Mesendoderm (in vitro differentiated cells): ENCODE results near the gene CPA1.

Source experiments
- DNase-seq: peaks from one replicate; pipeline ENCODE4 v3.0.0; 2013
- H2AK5ac ChIP-seq: 2 replicates; pipeline ENCODE4 v1.6.1; 2013; ENCODE audit warnings: low read length, inconsistent platforms
- H2BK120ac ChIP-seq: 2 replicates; pipeline ENCODE4 v1.6.1; 2013; ENCODE audit warnings: low read depth, mild to moderate bottlenecking, low read length, moderate library complexity, mixed read lengths
- H2BK15ac ChIP-seq: replicated peaks from 2 replicates; pipeline ENCODE4 v1.6.1; 2013; ENCODE audit warnings: low read depth, mild to moderate bottlenecking, moderate library complexity
- H2BK5ac ChIP-seq: 2 replicates; pipeline ENCODE4 v1.6.1; 2013; ENCODE audit warnings: low read length, inconsistent platforms
- H3K18ac ChIP-seq: 2 replicates; pipeline ENCODE4 v1.6.1; 2013; ENCODE audit warnings: mild to moderate bottlenecking, low read length, mixed read lengths
- H3K23ac ChIP-seq: one replicate; pipeline ENCODE4 v1.6.1; 2013; ENCODE audit warnings: low read length
- H3K27ac ChIP-seq: 2 replicates; pipeline ENCODE4 v1.5.1; 2013; ENCODE audit warnings: low read depth, mild to moderate bottlenecking, inconsistent platforms, low read length, moderate library complexity
- H3K27me3 ChIP-seq: 2 replicates; pipeline ENCODE4 v1.6.1; 2013; ENCODE audit warnings: low read length, control low read depth, mild to moderate bottlenecking, inconsistent platforms; ENCODE audit not compliant: insufficient read depth, poor library complexity
- H3K36me3 ChIP-seq: 2 replicates; pipeline ENCODE4 v1.6.1; 2013; ENCODE audit warnings: low read length, inconsistent platforms; ENCODE audit not compliant: control insufficient read depth, insufficient read depth
- H3K4ac ChIP-seq: one replicate; pipeline ENCODE4 v1.6.1; 2013; ENCODE audit warnings: low read depth, mild to moderate bottlenecking, low read length, moderate library complexity
- H3K4me1 ChIP-seq: 2 replicates; pipeline ENCODE4 v1.6.1; 2013; ENCODE audit warnings: low read depth, low read length, inconsistent platforms; ENCODE audit not compliant: control insufficient read depth
- H3K4me2 ChIP-seq: 2 replicates; pipeline ENCODE4 v1.6.1; 2013; ENCODE audit warnings: low read length
- H3K4me3 ChIP-seq: 2 replicates; pipeline ENCODE4 v1.5.1; 2013; ENCODE audit warnings: mild to moderate bottlenecking, low read length
- H3K56ac ChIP-seq: one replicate; pipeline ENCODE4 v1.6.1; 2013; ENCODE audit warnings: low read length
- H3K79me1 ChIP-seq: 2 replicates; pipeline ENCODE4 v1.6.1; 2013; ENCODE audit warnings: low read length, inconsistent platforms
- H3K79me2 ChIP-seq: 2 replicates; pipeline ENCODE4 v1.6.1; 2013; ENCODE audit warnings: mild to moderate bottlenecking, low read length; ENCODE audit not compliant: control insufficient read depth, insufficient read depth
- H3K9ac ChIP-seq: 2 replicates; pipeline ENCODE4 v1.6.1; 2013; ENCODE audit warnings: low read length, inconsistent platforms
- H4K5ac ChIP-seq: one replicate; pipeline ENCODE4 v1.6.1; 2013; ENCODE audit warnings: low read length
- H4K8ac ChIP-seq: one replicate; pipeline ENCODE4 v1.6.1; 2013; ENCODE audit warnings: low read depth, mild to moderate bottlenecking, control low read depth, low read length, moderate library complexity
- WGBS: extraction: QIAGEN DNeasy Blood & Tissue Kit; methylation state at CpG from one replicate; pipeline ENCODE4 v1.1.7; 2013; ENCODE audit warnings: low lambda C conversion rate, missing lambda C conversion rate; ENCODE audit not compliant: insufficient coverage; ENCODE audit errors: extremely low coverage; 5-methylcytosine and 5-hydroxymethylcytosine counted together

CPA1 gene

DNA sequence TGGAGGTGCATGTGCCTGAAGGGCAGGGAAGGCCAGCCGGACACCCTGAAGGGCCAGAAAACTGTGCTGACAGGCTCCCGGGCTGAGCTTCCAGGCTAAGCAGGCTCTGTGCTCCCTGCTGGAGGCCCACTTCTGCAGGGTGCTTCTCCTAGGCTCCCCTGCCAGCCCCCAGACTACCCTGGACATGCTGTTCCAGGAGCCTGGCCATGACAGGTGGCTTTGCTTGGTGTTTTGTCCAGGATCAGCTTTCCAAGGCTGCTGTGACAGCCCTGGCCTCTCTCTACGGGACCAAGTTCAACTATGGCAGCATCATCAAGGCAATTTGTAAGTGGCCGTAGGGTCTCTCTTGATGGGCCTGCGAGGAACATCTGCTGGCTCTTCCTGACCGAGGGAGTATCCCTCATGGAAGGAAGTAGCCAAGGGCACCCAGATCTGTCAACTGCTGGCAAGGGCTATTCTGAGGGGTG lies 5.3 kb downstream of the CPA1 start:
- Histone ChIP-seq H3K79me2 (no peaks in the 10 kb centered on the region), H4K5ac (no peak overlapping the region), H3K23ac (no peak overlapping the region), H3K36me3 (no peaks in the 10 kb centered on the region), H4K8ac (no peak overlapping the region), H3K4me1 (no peaks in the 10 kb centered on the region), H3K27ac (no peak overlapping the region), H2BK5ac (no peak overlapping the region), H3K4me3 (no peak overlapping the region), H2BK15ac (no peak overlapping the region), H3K18ac (no peak overlapping the region), H2BK120ac (no peak overlapping the region), H3K4me2 (no peak overlapping the region), H3K56ac (no peak overlapping the region), H3K27me3 (no peaks in the 10 kb centered on the region), H3K4ac (no peak overlapping the region), H3K9ac (no peak overlapping the region), H3K79me1 (no peaks in the 10 kb centered on the region), H2AK5ac (no peak overlapping the region)
- no CpG with 5 or more reads among the region's 6 CpGs for WGBS
- DNase-seq: no peak

DNA sequence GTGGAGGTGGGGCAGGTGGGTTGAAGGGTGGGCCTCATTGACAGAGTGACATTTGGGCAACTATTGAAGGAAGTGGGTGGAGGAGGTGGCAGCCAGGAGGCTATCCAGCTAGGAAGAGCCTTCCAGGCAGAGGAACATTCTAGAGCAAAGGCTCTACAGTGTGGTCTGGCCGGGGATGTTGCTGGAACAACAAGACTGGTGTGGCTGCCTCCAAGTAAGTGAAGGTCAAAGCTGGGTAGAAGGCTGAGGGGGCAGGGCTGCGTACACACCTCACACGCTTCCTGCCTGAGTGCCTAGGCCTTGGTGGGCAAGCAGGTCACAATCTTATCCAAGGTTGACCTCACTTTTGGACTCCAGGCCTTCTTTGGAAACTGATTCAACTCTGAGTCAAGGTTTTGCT lies 6.6 kb downstream of the CPA1 start:
- H3K79me1 ChIP-seq: no peaks in the 10 kb centered on the region
- no peak overlapping the region for H3K23ac ChIP-seq
- no peaks in the 10 kb centered on the region for H3K27me3 ChIP-seq
- no peak overlapping the region for H2AK5ac ChIP-seq
- H3K4me1 ChIP-seq: no peaks in the 10 kb centered on the region
- no peak overlapping the region for H3K4me3 ChIP-seq
- H4K5ac ChIP-seq: no peak overlapping the region
- H4K8ac ChIP-seq: no peak overlapping the region
- H3K79me2 ChIP-seq: no peaks in the 10 kb centered on the region
- H3K4me2 ChIP-seq: no peak overlapping the region
- no peak overlapping the region for H2BK5ac ChIP-seq
- H2BK120ac ChIP-seq: no peak overlapping the region
- no peak overlapping the region for H3K27ac ChIP-seq
- no peak overlapping the region for H3K4ac ChIP-seq
- WGBS: no CpG with 5 or more reads among the region's 3 CpGs
- no peak overlapping the region for H3K56ac ChIP-seq
- H3K36me3 ChIP-seq: no peaks in the 10 kb centered on the region
- no peak for DNase-seq
- H3K18ac ChIP-seq: no peak overlapping the region
- no peak overlapping the region for H2BK15ac ChIP-seq
- no peak overlapping the region for H3K9ac ChIP-seq

DNA sequence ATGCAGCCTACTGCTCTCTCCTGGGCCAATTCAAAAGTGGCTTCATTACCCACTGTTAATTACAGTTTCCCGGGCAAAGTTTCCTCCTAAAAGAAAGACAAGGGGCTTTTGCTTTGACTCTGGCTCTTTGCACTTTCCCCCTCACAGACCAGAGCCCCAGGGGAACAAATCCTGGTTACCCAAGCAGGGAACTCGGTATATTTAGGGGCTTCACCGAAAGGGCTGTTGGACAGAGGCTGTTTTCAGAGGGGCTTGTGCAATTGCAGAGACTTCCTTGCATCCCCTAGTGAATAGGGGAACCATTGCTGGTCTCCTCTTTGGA lies 7.0 kb downstream of the CPA1 start:
- no peak overlapping the region for H3K9ac ChIP-seq
- H3K18ac ChIP-seq: no peak overlapping the region
- no peaks in the 10 kb centered on the region for H3K79me1 ChIP-seq
- no peak overlapping the region for H3K56ac ChIP-seq
- H3K4me1 ChIP-seq: no peaks in the 10 kb centered on the region
- no peak overlapping the region for H4K8ac ChIP-seq
- H3K4me3 ChIP-seq: no peak overlapping the region
- no peak overlapping the region for H3K4me2 ChIP-seq
- WGBS: no CpG with 5 or more reads among the region's 3 CpGs
- H3K79me2 ChIP-seq: no peaks in the 10 kb centered on the region
- no peak overlapping the region for H2BK120ac ChIP-seq
- no peak overlapping the region for H3K23ac ChIP-seq
- H3K27me3 ChIP-seq: no peaks in the 10 kb centered on the region
- H4K5ac ChIP-seq: no peak overlapping the region
- H2AK5ac ChIP-seq: no peak overlapping the region
- no peak overlapping the region for H2BK15ac ChIP-seq
- H2BK5ac ChIP-seq: no peak overlapping the region
- no peak overlapping the region for H3K27ac ChIP-seq
- no peak overlapping the region for H3K4ac ChIP-seq
- DNase-seq: no peak
- no peaks in the 10 kb centered on the region for H3K36me3 ChIP-seq

DNA sequence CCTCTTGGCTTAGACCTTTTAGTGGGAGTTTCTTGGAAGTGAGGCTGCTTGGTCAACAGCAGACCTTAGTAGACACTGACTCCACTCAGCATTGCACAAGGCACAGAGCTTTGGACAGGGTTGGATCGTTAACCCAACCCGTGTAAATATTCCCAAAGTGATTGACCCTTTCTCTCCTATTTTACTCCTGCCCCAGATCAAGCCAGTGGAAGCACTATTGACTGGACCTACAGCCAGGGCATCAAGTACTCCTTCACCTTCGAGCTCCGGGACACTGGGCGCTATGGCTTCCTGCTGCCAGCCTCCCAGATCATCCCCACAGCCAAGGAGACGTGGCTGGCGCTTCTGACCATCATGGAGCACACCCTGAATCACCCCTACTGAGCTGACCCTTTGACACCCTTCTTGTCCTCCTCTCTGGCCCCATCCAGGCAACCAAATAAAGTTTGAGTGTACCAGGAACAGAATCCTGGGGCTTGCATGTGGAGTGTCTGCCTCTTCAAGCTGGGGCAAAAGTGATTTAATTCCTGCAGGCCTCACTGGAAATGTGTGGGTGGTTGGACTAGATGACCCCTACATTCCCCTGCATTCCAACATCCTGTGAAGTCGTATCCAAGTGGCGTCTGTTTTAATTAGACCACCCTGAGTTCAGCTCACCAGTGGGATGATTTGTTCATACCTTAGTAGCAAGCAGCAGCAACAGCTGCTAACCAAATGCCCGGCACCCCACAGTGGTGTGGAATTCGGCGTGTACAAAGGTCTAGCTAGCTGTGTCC lies 7.5 kb downstream of the CPA1 start:
- Histone ChIP-seq H4K8ac (no peak overlapping the region), H3K4me2 (no peak overlapping the region), H3K56ac (no peak overlapping the region), H3K4me3 (no peak overlapping the region), H3K18ac (no peak overlapping the region), H3K27me3 (no peaks in the 10 kb centered on the region), H2AK5ac (no peak overlapping the region), H3K9ac (no peak overlapping the region), H2BK120ac (no peak overlapping the region), H3K79me2 (no peaks in the 10 kb centered on the region), H3K4ac (no peak overlapping the region), H3K36me3 (no peaks in the 10 kb centered on the region), H3K4me1 (no peaks in the 10 kb centered on the region), H3K23ac (no peak overlapping the region), H3K79me1 (no peaks in the 10 kb centered on the region), H2BK5ac (no peak overlapping the region), H2BK15ac (no peak overlapping the region), H4K5ac (no peak overlapping the region), H3K27ac (no peak overlapping the region)
- DNase-seq: no peak
- no CpG with 5 or more reads among the region's 12 CpGs for WGBS

DNA sequence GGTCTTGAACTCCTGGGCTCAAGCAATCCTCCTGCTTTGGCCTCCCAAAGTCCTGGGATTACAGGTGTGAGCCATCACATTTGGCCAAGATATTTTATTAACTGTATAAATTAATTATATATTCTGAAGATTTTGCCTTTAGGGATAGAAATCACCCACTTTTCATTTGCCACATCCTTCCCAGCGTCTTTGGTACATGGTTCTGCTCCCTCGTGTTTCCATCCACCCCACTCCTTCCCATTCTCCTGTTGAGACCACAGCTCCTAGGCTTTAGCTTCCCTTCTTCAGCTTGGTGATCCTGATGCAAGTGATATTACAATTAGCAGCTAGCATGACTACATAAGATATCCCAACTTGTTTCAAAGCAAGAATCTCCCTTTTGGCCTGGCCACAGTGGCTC lies 8.4 kb downstream of the CPA1 start:
- no peak overlapping the region for H3K18ac ChIP-seq
- H4K5ac ChIP-seq: no peak overlapping the region
- H3K27ac ChIP-seq: no peak overlapping the region
- no peak overlapping the region for H2BK120ac ChIP-seq
- no peak overlapping the region for H3K4me2 ChIP-seq
- no CpG with 5 or more reads among the region's 2 CpGs for WGBS
- no peaks in the 10 kb centered on the region for H3K79me1 ChIP-seq
- H3K4ac ChIP-seq: no peak overlapping the region
- no peak overlapping the region for H3K4me3 ChIP-seq
- no peaks in the 10 kb centered on the region for H3K79me2 ChIP-seq
- no peak overlapping the region for H2BK5ac ChIP-seq
- H3K27me3 ChIP-seq: no peaks in the 10 kb centered on the region
- no peak for DNase-seq
- H2AK5ac ChIP-seq: no peak overlapping the region
- H4K8ac ChIP-seq: no peak overlapping the region
- H3K9ac ChIP-seq: no peak overlapping the region
- H2BK15ac ChIP-seq: no peak overlapping the region
- no peaks in the 10 kb centered on the region for H3K4me1 ChIP-seq
- H3K56ac ChIP-seq: no peak overlapping the region
- H3K23ac ChIP-seq: no peak overlapping the region
- no peaks in the 10 kb centered on the region for H3K36me3 ChIP-seq

DNA sequence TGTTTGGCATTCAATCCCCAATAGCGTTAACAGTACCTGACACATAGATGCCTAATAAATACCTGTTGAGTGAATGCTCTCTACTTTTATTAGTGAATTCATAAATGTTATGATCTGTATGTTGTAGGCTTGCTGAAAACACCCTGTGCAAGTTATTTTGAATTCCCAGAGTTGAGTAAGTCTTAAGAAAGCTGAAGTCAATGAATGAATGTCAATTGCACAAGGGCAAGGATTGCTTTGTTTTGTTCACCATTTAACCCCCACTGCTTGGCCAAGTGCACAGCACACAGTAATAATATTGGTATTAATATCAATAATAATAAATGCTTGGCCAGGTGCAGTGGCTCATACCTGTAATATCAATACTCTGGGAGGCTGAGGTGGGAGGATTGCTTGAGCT lies 10.2 kb downstream of the CPA1 start:
- Histone ChIP-seq H3K56ac (no peak overlapping the region), H3K27ac (no peak overlapping the region), H4K5ac (no peak overlapping the region), H3K9ac (no peak overlapping the region), H3K4ac (no peak overlapping the region), H3K36me3 (no peaks in the 10 kb centered on the region), H3K23ac (no peak overlapping the region), H3K4me1 (no peaks in the 10 kb centered on the region), H2AK5ac (no peak overlapping the region), H2BK120ac (no peak overlapping the region), H2BK15ac (no peak overlapping the region), H4K8ac (no peak overlapping the region), H3K27me3 (no peaks in the 10 kb centered on the region), H3K4me2 (no peak overlapping the region), H3K79me1 (no peaks in the 10 kb centered on the region), H2BK5ac (no peak overlapping the region), H3K79me2 (no peaks in the 10 kb centered on the region), H3K4me3 (no peak overlapping the region), H3K18ac (no peak overlapping the region)
- DNase-seq: no peak
- no CpG with 5 or more reads among the region's 1 CpG for WGBS
